Ovary (tissue), 3 donors: ENCODE results near the gene ARPIN.

Experiments used
- POLR2A ChIP-seq: fragments of 450-650 bp; IDR thresholded peaks from one replicate; pipeline ENCODE4 v1.6.1; 2017; ENCODE audit warnings: antibody characterized with exemption, mild to moderate bottlenecking, moderate library complexity
- TF ChIP-seq, protein P1 (sequence below), 3 donors: fragments of 450-650 bp in 2 of 3; fragments of 200-600 bp in 1 of 3; IDR thresholded peaks; one replicate each; pipeline versions ENCODE4 v1.5.1 to v1.8.0; 2016 to 2022; ENCODE audit warnings: antibody characterized with exemption in 3 of 3, mild to moderate bottlenecking in 1 of 3
- donor health status: DM: no; HTN: no; CAD: no.

DNA sequence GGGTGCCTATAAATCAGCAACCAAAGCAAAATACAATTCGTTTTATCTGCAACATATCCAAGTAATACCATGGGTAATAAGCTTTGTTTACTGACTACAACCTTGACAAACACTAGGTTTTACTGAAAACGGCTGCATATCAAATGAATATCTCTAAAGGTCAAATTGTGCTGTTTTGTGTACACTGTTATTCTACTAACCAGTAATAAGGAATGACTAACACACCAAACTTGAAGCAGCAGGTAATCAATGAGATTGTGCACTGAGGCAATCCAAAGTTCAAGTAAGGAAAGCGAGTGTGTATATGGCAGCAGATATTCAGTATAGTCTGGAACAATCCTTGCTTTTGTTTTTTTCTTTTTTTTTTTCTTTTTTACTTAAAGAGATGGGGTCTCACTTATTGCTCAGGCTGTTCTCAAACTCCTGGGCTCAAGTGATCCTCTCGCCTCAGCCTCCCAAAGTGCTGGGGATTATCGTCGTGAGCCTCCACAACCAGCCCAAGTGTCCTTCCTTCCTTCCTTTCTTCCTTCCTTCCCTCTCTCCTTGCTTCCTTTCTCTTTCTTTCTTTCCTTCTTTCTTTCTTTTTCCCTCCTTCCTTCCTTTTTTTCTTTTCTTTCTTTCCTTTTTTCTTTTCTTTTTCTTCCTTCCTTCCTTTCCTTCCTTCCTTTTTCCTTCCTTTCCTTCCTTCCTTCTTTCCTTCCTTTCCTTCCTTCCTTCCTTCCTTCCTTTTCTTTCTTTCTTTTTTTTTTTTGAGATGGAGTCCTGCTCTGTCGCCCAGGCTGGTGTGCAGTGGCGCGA lies 53.9 kb downstream of the ARPIN start:
- TF ChIP-seq POLR2A: no peak
- TF ChIP-seq, protein P1, sequence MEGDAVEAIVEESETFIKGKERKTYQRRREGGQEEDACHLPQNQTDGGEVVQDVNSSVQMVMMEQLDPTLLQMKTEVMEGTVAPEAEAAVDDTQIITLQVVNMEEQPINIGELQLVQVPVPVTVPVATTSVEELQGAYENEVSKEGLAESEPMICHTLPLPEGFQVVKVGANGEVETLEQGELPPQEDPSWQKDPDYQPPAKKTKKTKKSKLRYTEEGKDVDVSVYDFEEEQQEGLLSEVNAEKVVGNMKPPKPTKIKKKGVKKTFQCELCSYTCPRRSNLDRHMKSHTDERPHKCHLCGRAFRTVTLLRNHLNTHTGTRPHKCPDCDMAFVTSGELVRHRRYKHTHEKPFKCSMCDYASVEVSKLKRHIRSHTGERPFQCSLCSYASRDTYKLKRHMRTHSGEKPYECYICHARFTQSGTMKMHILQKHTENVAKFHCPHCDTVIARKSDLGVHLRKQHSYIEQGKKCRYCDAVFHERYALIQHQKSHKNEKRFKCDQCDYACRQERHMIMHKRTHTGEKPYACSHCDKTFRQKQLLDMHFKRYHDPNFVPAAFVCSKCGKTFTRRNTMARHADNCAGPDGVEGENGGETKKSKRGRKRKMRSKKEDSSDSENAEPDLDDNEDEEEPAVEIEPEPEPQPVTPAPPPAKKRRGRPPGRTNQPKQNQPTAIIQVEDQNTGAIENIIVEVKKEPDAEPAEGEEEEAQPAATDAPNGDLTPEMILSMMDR (IDR thresholded peaks at IDR 0.05): no peak
